K562 (cell line): ENCODE measurements around the gene C1QTNF7. TPM values are rescaled to one million over a fixed set of nuclear protein-coding genes. Genes with fewer than 3 reads are reported as not detected.

Source experiments
- ATAC-seq: fragments of 200-7000 bp; cut with Tn5 transposase; 3 replicates; pipeline ENCODE4 v1.9.1; 2020; ENCODE audit warnings: moderate library complexity
- Bru-seq: library from RNA; stranded (reverse); fragments of 400-500 nt; gene quantifications from one replicate; lab custom pipeline; 2021; lab: Mats Ljungman, UMichigan
- BruChase-seq, 2 experiments: library from RNA; stranded (reverse); fragments of 400-500 nt; gene quantifications; one replicate each; lab custom pipeline; 2021; lab: Mats Ljungman, UMichigan
- BruUV-seq: library from RNA; stranded (reverse); fragments of 400-500 nt; replicated peaks from 2 replicates; lab custom pipeline; 2021; lab: Mats Ljungman, UMichigan
- CTCF ChIA-PET: fragments of 300-600 bp; formaldehyde crosslinking; extraction: SDS; loops from one replicate; lab custom pipeline; 2021; ENCODE audit warnings: low intra/inter-chr PET ratio; lab: Yijun Ruan, JAX
- POLR2A ChIA-PET: fragments of 300-600, 350-650 bp; sonication (Branson Sonifier 250); formaldehyde crosslinking; extraction: SDS; loops from one replicate; lab custom pipeline; 2021; ENCODE audit warnings: antibody characterized with exemption, inconsistent platforms; lab: Yijun Ruan, JAX
- DNase-seq, 4 experiments: peaks; one replicate each; pipeline versions ENCODE4 v3.0.0 to v3.0.0-alpha.2; 2011 to 2018; ENCODE audit warnings: low spot score in 3 of 4, mixed read lengths in 3 of 4; ENCODE audit errors: extremely low read depth in 1 of 4
- FAIRE-seq: peaks from 2 replicates; lab custom pipeline; 2011; peaks lifted over from hg19 to GRCh38; lab: Jason Lieb, UNC
- H2AFZ ChIP-seq: 2 replicates; pipeline ENCODE4 v1.6.0; 2011; ENCODE audit warnings: low read depth, low read length, control low read depth, inconsistent platforms
- H3K27ac ChIP-seq: fragments of 200-600 bp; 3 replicates; pipeline ENCODE4 v1.8.0; 2011; ENCODE audit warnings: low read depth, mild to moderate bottlenecking, control low read depth, inconsistent platforms, low read length, moderate library complexity, mixed read lengths; ENCODE audit errors: extremely low read depth
- H3K27me3 ChIP-seq, 2 experiments: fragments of 300-600 bp in 1 of 2; 2 replicates in 1 of 2; 3 replicates in 1 of 2; pipeline versions ENCODE4 v1.6.0 to v1.8.0; 2011; ENCODE audit warnings: inconsistent platforms in 2 of 2, low read length in 2 of 2, mild to moderate bottlenecking in 1 of 2, mixed read lengths in 1 of 2, moderate library complexity in 1 of 2; ENCODE audit not compliant: control insufficient read depth in 2 of 2, insufficient read depth in 2 of 2
- H3K36me3 ChIP-seq: fragments of 300-600 bp; 3 replicates; pipeline ENCODE4 v1.8.0; 2011; ENCODE audit warnings: mild to moderate bottlenecking, low read length, inconsistent platforms; ENCODE audit not compliant: control insufficient read depth, insufficient read depth
- H3K4me1 ChIP-seq, 2 experiments: fragments of 200-600 bp in 1 of 2; replicated peaks in 1 of 2; 2 replicates in 1 of 2; 3 replicates in 1 of 2; pipeline versions ENCODE4 v1.5.1 to v1.8.0; 2011; ENCODE audit warnings: inconsistent platforms in 2 of 2, low read length in 2 of 2, mild to moderate bottlenecking in 1 of 2, mixed read lengths in 1 of 2, moderate library complexity in 1 of 2; ENCODE audit not compliant: control insufficient read depth in 2 of 2, insufficient read depth in 2 of 2
- H3K4me2 ChIP-seq: 2 replicates; pipeline ENCODE4 v1.6.1; 2011; ENCODE audit warnings: low read length, control low read depth, inconsistent platforms, mixed read lengths; ENCODE audit not compliant: insufficient read depth
- H3K4me3 ChIP-seq: fragments of 200-600 bp; sonication (generic), shearing (Covaris generic); 2 replicates; pipeline ENCODE4 v1.5.1; 2016; ENCODE audit warnings: control low read depth, inconsistent platforms
- H3K79me2 ChIP-seq: fragments of 200-600 bp; 3 replicates; pipeline ENCODE4 v1.8.0; 2011; ENCODE audit warnings: low read length, inconsistent platforms; ENCODE audit not compliant: control insufficient read depth, insufficient read depth
- H3K9ac ChIP-seq, 2 experiments: 2 replicates each; pipeline versions ENCODE4 v1.6.0 to v1.6.1; 2011; ENCODE audit warnings: low read depth in 2 of 2, low read length in 2 of 2, control low read depth in 1 of 2, inconsistent platforms in 1 of 2, mild to moderate bottlenecking in 1 of 2, mixed read lengths in 1 of 2; ENCODE audit not compliant: insufficient read depth in 1 of 2
- H3K9me1 ChIP-seq: one replicate; pipeline ENCODE4 v1.6.0; 2011; ENCODE audit warnings: inconsistent platforms, mild to moderate bottlenecking, low read length, moderate library complexity; ENCODE audit not compliant: control insufficient read depth, insufficient read depth
- H3K9me3 ChIP-seq: replicated peaks from 2 replicates; pipeline ENCODE4 v1.5.1; 2011; ENCODE audit warnings: low read depth, low read length, inconsistent platforms; ENCODE audit not compliant: control insufficient read depth, insufficient read depth
- H4K20me1 ChIP-seq: replicated peaks from 2 replicates; pipeline ENCODE4 v1.6.1; 2011; ENCODE audit warnings: low read length, inconsistent platforms, mixed read lengths; ENCODE audit not compliant: control insufficient read depth, insufficient read depth
- ARID3B ChIP-seq: fragments of 250-450 bp; sonication (Bioruptor Pico); IDR thresholded peaks from 2 replicates; pipeline ENCODE4 v1.4.0; 2020; ENCODE audit warnings: borderline replicate concordance
- CEBPB ChIP-seq: fragments of 450-650 bp; IDR thresholded peaks from 2 replicates; pipeline ENCODE4 v1.6.1; 2016; ENCODE audit warnings: missing genetic modification characterization, missing compliant biosample characterization
- CHD2 ChIP-seq: IDR thresholded peaks from 2 replicates; pipeline ENCODE4 v1.6.1; 2011; ENCODE audit warnings: low read depth, low read length
- CREM ChIP-seq: IDR thresholded peaks from 2 replicates; pipeline ENCODE4 v1.6.1; 2014; ENCODE audit warnings: antibody characterized with exemption, low read depth
- DACH1 ChIP-seq: fragments of 450-650 bp; IDR thresholded peaks from 2 replicates; pipeline ENCODE4 v1.6.1; 2018; ENCODE audit not compliant: partially characterized antibody
- EGR1 ChIP-seq: fragments of 450-650 bp; conservative IDR thresholded peaks from 2 replicates; pipeline ENCODE4 v1.6.1; 2017; ENCODE audit warnings: mild to moderate bottlenecking
- ELK1 ChIP-seq: sonication (generic); formaldehyde crosslinking; IDR thresholded peaks from 2 replicates; pipeline ENCODE4 v1.8.1; 2022; ENCODE audit warnings: missing genetic modification reagents
- KAT7 ChIP-seq: sonication (generic); formaldehyde crosslinking; IDR thresholded peaks from 2 replicates; pipeline ENCODE4 v1.8.0; 2022; ENCODE audit warnings: missing genetic modification reagents, mild to moderate bottlenecking, borderline replicate concordance
- MCM5 ChIP-seq: fragments of 450-650 bp; IDR thresholded peaks from 2 replicates; pipeline ENCODE4 v1.6.1; 2016; ENCODE audit warnings: low read depth
- MECOM ChIP-seq: fragments of 250-450 bp; sonication (Bioruptor Pico); IDR thresholded peaks from 2 replicates; pipeline ENCODE4 v1.8.0; 2022; ENCODE audit warnings: inconsistent platforms
- MTA2 ChIP-seq: fragments of 450-650 bp; IDR thresholded peaks from 2 replicates; pipeline ENCODE4 v1.6.1; 2016; ENCODE audit warnings: low read depth
- SREBF2 ChIP-seq: sonication (generic); formaldehyde crosslinking; IDR thresholded peaks from 2 replicates; pipeline ENCODE4 v1.4.0; 2020; ENCODE audit warnings: mild to moderate bottlenecking, missing genetic modification reagents
- SRSF1 ChIP-seq: fragments of 200-400 bp; formaldehyde crosslinking; IDR thresholded peaks from 2 replicates; pipeline ENCODE4 v1.6.1; 2017; ENCODE audit warnings: mild to moderate bottlenecking, low read depth, low read length, moderate library complexity
- THRB ChIP-seq: fragments of 450-650 bp; formaldehyde crosslinking; conservative IDR thresholded peaks from 2 replicates; pipeline ENCODE4 v1.4.0; 2022; ENCODE audit warnings: mild to moderate bottlenecking, missing genetic modification characterization
- ZNF121 ChIP-seq: sonication (generic); formaldehyde crosslinking; conservative IDR thresholded peaks from 2 replicates; pipeline ENCODE4 v1.8.0; 2022; ENCODE audit warnings: missing genetic modification reagents
- ZNF197 ChIP-seq: fragments of 200-800 bp; sonication (Bioruptor generic); IDR thresholded peaks from 2 replicates; pipeline ENCODE4 v1.6.1; 2016; ENCODE audit warnings: low read depth, missing genetic modification characterization, missing compliant biosample characterization
- ZNF41 ChIP-seq: fragments of 250-450 bp; sonication (Bioruptor Pico); conservative IDR thresholded peaks from 2 replicates; pipeline ENCODE4 v1.4.0; 2020; ENCODE audit warnings: mild to moderate bottlenecking
- WGBS: fragments of 100-300 bp; shearing (Covaris generic); methylation state at CpG from one replicate; pipeline ENCODE4 v1.1.6; 2016; ENCODE audit warnings: low coverage, mixed read lengths; ENCODE audit not compliant: insufficient coverage; ENCODE audit errors: missing lambda C conversion rate; 5-methylcytosine and 5-hydroxymethylcytosine counted together
- in situ Hi-C: fragments of 300-500 bp; cut with MboI; formaldehyde crosslinking; loops from 4 replicates; pipeline ENCODE4 v1.15.0; 2018; ENCODE audit warnings: inconsistent platforms, mixed read lengths
- intact Hi-C: fragments of 100-400 bp; cut with micrococcal nuclease; formaldehyde crosslinking; loops from 2 replicates; pipeline ENCODE4 v1.14.2; 2022
- long read RNA-seq, 3 experiments: library from polyadenylated mRNA in 2 of 3; library from RNA in 1 of 3; unstranded in 2 of 3; stranded (forward) in 1 of 3; transcript quantifications; one replicate each; pipeline ENCODE4 v2.0.0, GENCODE V29; 2019 to 2022
- polyA minus RNA-seq, 3 experiments: library from RNA; depleted of rRNA, polyadenylated mRNA; stranded (reverse); fragments of >200 nt; gene quantifications; 2 replicates each; pipeline ENCODE4 v1.2.3, GENCODE V29; 2011
- polyA plus RNA-seq, 8 experiments: library from polyadenylated mRNA; depleted of rRNA in 4 of 8; stranded (reverse) in 5 of 8; unstranded in 3 of 8; fragments of >200 nt; fragmentation: Nextera tagmentation in 2 of 8; fragmentation: Illumina TruSeq in 1 of 8; extraction: Ambion mirVana in 2 of 8; extraction: Trizol in 1 of 8; gene quantifications; 2 replicates each; pipeline versions ENCODE4 v1.2.1 to v1.2.3, GENCODE V29; 2011 to 2014; ENCODE audit warnings: inconsistent platforms in 1 of 8, missing spikeins in 1 of 8
- total RNA-seq, 7 experiments: library from RNA; depleted of rRNA in 6 of 7; stranded (reverse); fragments of >200 nt in 6 of 7; fragmentation: Illumina TruSeq in 2 of 7; extraction: Trizol in 2 of 7; gene quantifications; 2 replicates each; pipeline versions ENCODE4 v1.2.1 to v1.2.3, GENCODE V29; 2011 to 2021; ENCODE audit warnings: low replicate concordance in 1 of 7

C1QTNF7 gene
- not detected in 2 replicates for total RNA-seq (2011; cell fraction: chromatin; rRNA removed; ENCODE audit: low replicate concordance)
- total RNA-seq (2011; cell fraction: nucleolus; rRNA removed) = not detected in 2 replicates
- not detected in 2 replicates for total RNA-seq (2011; cell fraction: nucleoplasm; rRNA removed)
- total RNA-seq (2014; rRNA removed) = not detected in 2 replicates
- total RNA-seq (2014; rRNA removed; fragmentation: Illumina TruSeq; extraction: Trizol) = not detected in 2 replicates
- total RNA-seq (2015; rRNA removed; fragmentation: Illumina TruSeq; extraction: Trizol) = not detected in 2 replicates
- total RNA-seq (2021) = not detected in 2 replicates
- polyA plus RNA-seq (2011; rRNA removed) = not detected in 2 replicates
- polyA plus RNA-seq (2011; cell fraction: cytosol; rRNA removed) = not detected in 2 replicates
- polyA plus RNA-seq (2011; cell fraction: nucleus; rRNA removed) = not detected in 2 replicates
- polyA plus RNA-seq (2012) = not detected in 2 replicates
- polyA plus RNA-seq (2014; fragmentation: Illumina TruSeq; extraction: Trizol) = not detected in 2 replicates
- polyA plus RNA-seq (2014; fragmentation: Nextera tagmentation; extraction: Ambion mirVana) = not detected
- not detected in 2 replicates for polyA plus RNA-seq (2014; rRNA removed)
- not detected in 2 replicates for polyA minus RNA-seq (2011; rRNA and poly(A)+ RNA removed)
- polyA minus RNA-seq (2011; cell fraction: cytosol; rRNA and poly(A)+ RNA removed) = not detected in 2 replicates
- polyA minus RNA-seq (2011; cell fraction: nucleus; rRNA and poly(A)+ RNA removed) = not detected in 2 replicates
- not detected for Bru-seq, nascent RNA
- not detected for BruChase-seq, experiment 1, labeled RNA remaining after a 2-hour chase
- BruChase-seq, experiment 2, labeled RNA remaining after a 6-hour chase = percentile 1 among the genes with signal in this experiment
- long read RNA-seq, experiment 1 = 0 reads
- long read RNA-seq, experiment 2 = 0 reads
- long read RNA-seq, experiment 3 = 0 reads

- Histone ChIP-seq H3K9me3 (no peaks in the 10 kb centered on the region), H3K27ac (no peak within 1 kb of the TSS), H2AFZ (no peak within 1 kb of the TSS), H3K36me3 (no peaks in the 10 kb centered on the region), H4K20me1 (no peaks in the 10 kb centered on the region), H3K27me3 (no peaks in the 10 kb centered on the region), H3K4me3 (no peak within 1 kb of the TSS)
- ATAC-seq = no peak
- in situ Hi-C loops = no loop called here
- CTCF ChIA-PET = no interaction called here
- FAIRE-seq = no peak
- DNase-seq = no peak
- WGBS = 0% methylated on average over 3 of the region's 3 CpGs
- no peak for TF ChIP-seq MECOM (CRISPR knock-in tag)
- no peak for TF ChIP-seq EGR1
- no peak for TF ChIP-seq MCM5
- TF ChIP-seq MTA2 = no peak
- no peak for TF ChIP-seq ELK1 (CRISPR knock-in tag)
- no peak for TF ChIP-seq ZNF197 (CRISPR knock-in tag)
- TF ChIP-seq THRB (CRISPR knock-in tag) = no peak
- TF ChIP-seq KAT7 = no peak
- TF ChIP-seq ZNF41 (CRISPR knock-in tag) = no peak
- TF ChIP-seq DACH1 = no peak
- TF ChIP-seq ARID3B (CRISPR knock-in tag) = no peak
- no peak for TF ChIP-seq CEBPB (tag)
- no peak for TF ChIP-seq CHD2
- TF ChIP-seq CREM = no peak
- no peak for TF ChIP-seq SREBF2 (CRISPR knock-in tag)
- no peak for TF ChIP-seq ZNF121
- no peak for TF ChIP-seq SRSF1
- TF ChIP-seq, all 486 proteins: peak for 0
- Histone ChIP-seq H3K79me2 (no peaks in the 10 kb centered on the region), H3K9ac (no peak within 1 kb of the TSS), H3K4me1 (no peaks in the 10 kb centered on the region), H3K4me2 (no peak within 1 kb of the TSS), H3K9me1 (no peaks in the 10 kb centered on the region)
- POLR2A ChIA-PET = no interaction called here
- intact Hi-C loops = no loop called here
- no TSS peak for BruUV-seq
Observed at GRCh38 chr4:15427701-15428100, at the start of gene C1QTNF7. Gene C1QTNF7 (plus strand): TSS chr4:15428033. CDS start chr4:15435744, 7,711 bp downstream.
